Natural killer cell (primary cell): Measurements from ENCODE around the gene TOM1. TPM values are rescaled to one million over a fixed set of nuclear protein-coding genes. Genes with fewer than 3 reads are reported as not detected.

Experiments used
- ATAC-seq, 3 donors: fragments of 150-1000 bp in 2 of 3; fragments of 200-7000 bp in 1 of 3; cut with Tn5 transposase; 1 replicate in 1 of 3; 2 replicates in 2 of 3; pipeline ENCODE4 v1.10.0; 2021; ENCODE audit warnings: mild to moderate bottlenecking in 2 of 3, moderate library complexity in 2 of 3
- DNase-seq, 2 donors: peaks; one replicate each; pipeline versions ENCODE4 v3.0.0 to v3.0.0-alpha.2; 2013 to 2021; ENCODE audit warnings: mixed read lengths in 1 of 2
- H3K27ac ChIP-seq: one replicate; pipeline ENCODE4 v1.5.1; 2013; ENCODE audit warnings: mild to moderate bottlenecking, low read length
- H3K27me3 ChIP-seq: one replicate; pipeline ENCODE4 v1.6.1; 2013; ENCODE audit warnings: low read length; ENCODE audit not compliant: control insufficient read depth, insufficient read depth
- H3K36me3 ChIP-seq: one replicate; pipeline ENCODE4 v1.6.1; 2013; ENCODE audit warnings: low read length; ENCODE audit not compliant: control insufficient read depth, insufficient read depth
- H3K4me1 ChIP-seq: one replicate; pipeline ENCODE4 v1.6.1; 2013; ENCODE audit warnings: low read length; ENCODE audit not compliant: control insufficient read depth, insufficient read depth
- H3K4me3 ChIP-seq: one replicate; pipeline ENCODE4 v1.5.1; 2013; ENCODE audit warnings: low read length
- H3K9me3 ChIP-seq: one replicate; pipeline ENCODE4 v1.6.1; 2013; ENCODE audit warnings: low read length; ENCODE audit not compliant: control insufficient read depth, insufficient read depth
- H3K27ac Mint-ChIP-seq, 2 donors: one replicate each; pipeline ENCODE4 v1.8.0; 2022; ENCODE audit warnings: mild to moderate bottlenecking in 2 of 2, mixed read lengths in 2 of 2, moderate library complexity in 1 of 2
- H3K27me3 Mint-ChIP-seq, 2 donors: one replicate each; pipeline ENCODE4 v1.8.0; 2022; ENCODE audit warnings: low read depth in 2 of 2, mixed read lengths in 2 of 2
- H3K36me3 Mint-ChIP-seq: one replicate; pipeline ENCODE4 v1.8.0; 2022; ENCODE audit warnings: mixed read lengths
- H3K4me1 Mint-ChIP-seq, 2 donors: one replicate each; pipeline ENCODE4 v1.8.0; 2022; ENCODE audit warnings: mixed read lengths in 2 of 2
- H3K4me3 Mint-ChIP-seq: one replicate; pipeline ENCODE4 v1.8.0; 2022; ENCODE audit warnings: mild to moderate bottlenecking, moderate library complexity, mixed read lengths
- H3K9me3 Mint-ChIP-seq, 2 donors: one replicate each; pipeline ENCODE4 v1.8.0; 2022; ENCODE audit warnings: mixed read lengths in 2 of 2
- WGBS: methylation state at CpG from one replicate; pipeline ENCODE4 v1.1.7; 2013; ENCODE audit warnings: missing lambda C conversion rate; ENCODE audit not compliant: insufficient coverage; 5-methylcytosine and 5-hydroxymethylcytosine counted together
- intact Hi-C: fragments of 100-400 bp; cut with micrococcal nuclease; formaldehyde crosslinking; loops from one replicate; pipeline ENCODE4 v1.14.2; 2022
- total RNA-seq, 4 donors: library from RNA; stranded (reverse); fragments of 120-200 nt in 1 of 4; gene quantifications; one replicate each; pipeline versions ENCODE4 v1.2.3 to v1.2.4, GENCODE V29; 2013 to 2022
- TF ChIP-seq, protein P1 (sequence below): fragments of 200-600 bp; IDR thresholded peaks from one replicate; pipeline ENCODE4 v1.8.0; 2022; ENCODE audit warnings: antibody characterized with exemption

The TOM1 gene
- total RNA-seq, 3 donors from 2014 or later (not counting 1 experiment from before 2014, with no cell fraction given) = 102 to 132 (median 107) TPM

DNA sequence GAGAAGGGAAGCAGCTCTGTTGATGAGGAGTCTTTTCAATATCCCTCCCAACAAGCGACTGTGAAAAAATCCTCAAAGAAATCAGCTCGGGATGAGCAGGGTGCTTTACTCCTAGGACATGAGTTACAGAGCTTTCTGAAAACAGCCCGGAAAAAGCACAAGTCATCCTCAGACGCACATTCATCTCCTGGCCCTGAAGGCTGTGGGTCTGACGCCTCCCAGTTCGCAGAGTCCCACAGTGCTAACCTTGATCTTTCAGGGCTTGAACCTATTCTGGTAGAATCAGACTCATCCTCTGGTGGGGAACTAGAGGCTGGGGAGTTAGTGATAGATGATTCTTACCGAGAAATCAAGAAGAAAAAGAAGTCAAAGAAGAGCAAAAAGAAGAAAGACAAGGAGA is 34.7 kb upstream of the TOM1 start:
- Histone ChIP-seq H3K9me3 (no peaks in the 10 kb centered on the region), H3K36me3 (peaks cover 58% of the 10 kb centered on the region), H3K27me3 (no peaks in the 10 kb centered on the region), H3K27ac (no peak overlapping the region), H3K4me3 (no peak overlapping the region), H3K4me1 (no peaks in the 10 kb centered on the region)
- no peak overlapping the region for H3K4me3 Mint-ChIP-seq
- ATAC-seq (no peak), DNase-seq (no peak)
- 96% methylated on average over 7 of the region's 7 CpGs for WGBS
- intact Hi-C loops = no loop called here
- H3K27ac Mint-ChIP-seq = no peak overlapping the region
- peaks cover 6 to 10% of the 10 kb centered on the region in 2 donors for H3K4me1 Mint-ChIP-seq
- no peaks in the 10 kb centered on the region for H3K27me3 Mint-ChIP-seq
- TF ChIP-seq, protein P1, sequence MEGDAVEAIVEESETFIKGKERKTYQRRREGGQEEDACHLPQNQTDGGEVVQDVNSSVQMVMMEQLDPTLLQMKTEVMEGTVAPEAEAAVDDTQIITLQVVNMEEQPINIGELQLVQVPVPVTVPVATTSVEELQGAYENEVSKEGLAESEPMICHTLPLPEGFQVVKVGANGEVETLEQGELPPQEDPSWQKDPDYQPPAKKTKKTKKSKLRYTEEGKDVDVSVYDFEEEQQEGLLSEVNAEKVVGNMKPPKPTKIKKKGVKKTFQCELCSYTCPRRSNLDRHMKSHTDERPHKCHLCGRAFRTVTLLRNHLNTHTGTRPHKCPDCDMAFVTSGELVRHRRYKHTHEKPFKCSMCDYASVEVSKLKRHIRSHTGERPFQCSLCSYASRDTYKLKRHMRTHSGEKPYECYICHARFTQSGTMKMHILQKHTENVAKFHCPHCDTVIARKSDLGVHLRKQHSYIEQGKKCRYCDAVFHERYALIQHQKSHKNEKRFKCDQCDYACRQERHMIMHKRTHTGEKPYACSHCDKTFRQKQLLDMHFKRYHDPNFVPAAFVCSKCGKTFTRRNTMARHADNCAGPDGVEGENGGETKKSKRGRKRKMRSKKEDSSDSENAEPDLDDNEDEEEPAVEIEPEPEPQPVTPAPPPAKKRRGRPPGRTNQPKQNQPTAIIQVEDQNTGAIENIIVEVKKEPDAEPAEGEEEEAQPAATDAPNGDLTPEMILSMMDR = no peak
- no peaks in the 10 kb centered on the region for H3K9me3 Mint-ChIP-seq
- H3K36me3 Mint-ChIP-seq = peaks cover 27% of the 10 kb centered on the region

DNA sequence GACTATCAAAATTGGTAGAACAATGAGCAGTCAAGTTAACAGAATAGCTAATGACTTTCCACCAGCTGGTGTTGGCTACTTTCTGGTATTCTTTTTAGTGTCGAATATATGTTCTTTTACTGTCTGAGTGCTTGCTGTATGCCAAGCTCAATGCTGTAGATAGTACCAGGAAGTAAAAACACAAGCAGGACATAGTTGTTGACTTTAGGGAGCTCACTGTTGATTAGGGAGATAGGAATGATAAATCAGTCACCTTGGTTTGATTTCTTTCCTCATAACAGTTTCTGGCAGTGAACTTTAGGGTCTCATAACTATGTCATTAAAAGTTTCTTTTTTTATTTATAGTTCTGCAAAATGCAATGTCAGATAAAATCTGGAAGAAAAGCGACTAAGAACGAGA is 33.4 kb upstream of the TOM1 start:
- H3K4me1 ChIP-seq = no peaks in the 10 kb centered on the region
- Mint-ChIP-seq H3K4me3 (no peak overlapping the region), H3K4me1 (peaks cover 6 to 10% of the 10 kb centered on the region in 2 donors), H3K27me3 (no peaks in the 10 kb centered on the region), H3K27ac (no peak overlapping the region), H3K36me3 (peaks cover 27% of the 10 kb centered on the region), H3K9me3 (no peaks in the 10 kb centered on the region)
- H3K9me3 ChIP-seq = no peaks in the 10 kb centered on the region
- H3K27me3 ChIP-seq = no peaks in the 10 kb centered on the region
- intact Hi-C loops = no loop called here
- 96% methylated on average over 3 of the region's 3 CpGs for WGBS
- no peak for DNase-seq
- no peak for ATAC-seq
- H3K36me3 ChIP-seq = peaks cover 58% of the 10 kb centered on the region
- TF ChIP-seq, protein P1 = no peak
- no peak overlapping the region for H3K4me3 ChIP-seq
- no peak overlapping the region for H3K27ac ChIP-seq

DNA sequence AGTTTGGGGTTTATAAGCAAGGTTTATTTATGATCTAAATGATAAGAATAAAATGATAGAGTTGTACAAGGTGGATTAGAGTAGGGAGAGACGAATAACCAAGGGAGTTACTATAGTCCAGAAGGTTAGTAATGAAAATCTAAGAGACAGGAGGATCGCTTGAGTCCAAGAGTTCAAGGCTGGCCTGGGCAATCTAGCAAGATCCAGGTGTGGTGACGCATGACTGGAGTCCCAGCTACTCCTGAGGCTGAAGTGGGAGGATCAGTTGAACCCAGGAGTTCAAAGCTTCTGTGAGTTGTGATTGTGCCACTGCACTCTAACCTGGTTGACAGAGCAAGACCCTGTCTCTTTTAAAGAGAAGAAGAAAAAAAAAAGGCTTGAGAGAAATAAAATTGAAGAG is 30.1 kb upstream of the TOM1 start:
- peaks cover 22% of the 10 kb centered on the region for H3K36me3 Mint-ChIP-seq
- H3K4me3 ChIP-seq = no peak overlapping the region
- ATAC-seq (no peak), DNase-seq (no peak)
- no peaks in the 10 kb centered on the region for H3K9me3 ChIP-seq
- H3K4me1 ChIP-seq = no peaks in the 10 kb centered on the region
- no peaks in the 10 kb centered on the region for H3K9me3 Mint-ChIP-seq
- intact Hi-C loops = no loop called here
- no peak overlapping the region for H3K27ac ChIP-seq
- WGBS = 98% methylated on average over 3 of the region's 3 CpGs
- H3K4me1 Mint-ChIP-seq = peaks cover 6 to 16% of the 10 kb centered on the region in 2 donors
- H3K36me3 ChIP-seq = peaks cover 46% of the 10 kb centered on the region
- no peaks in the 10 kb centered on the region for H3K27me3 ChIP-seq
- no peak overlapping the region for H3K27ac Mint-ChIP-seq
- TF ChIP-seq, protein P1 = no peak
- no peaks in the 10 kb centered on the region for H3K27me3 Mint-ChIP-seq
- H3K4me3 Mint-ChIP-seq = no peak overlapping the region

- no peak overlapping the region for H3K27ac Mint-ChIP-seq
- TF ChIP-seq, protein P1 = no peak
- no peaks in the 10 kb centered on the region for H3K9me3 Mint-ChIP-seq
- H3K27me3 Mint-ChIP-seq = no peaks in the 10 kb centered on the region
- ATAC-seq = no peak
- 91% methylated on average over 7 of the region's 8 CpGs for WGBS
- intact Hi-C loops = no loop called here
- Histone ChIP-seq H3K9me3 (no peaks in the 10 kb centered on the region), H3K27ac (no peak overlapping the region), H3K4me3 (no peak overlapping the region), H3K4me1 (no peaks in the 10 kb centered on the region), H3K36me3 (peaks cover 12% of the 10 kb centered on the region), H3K27me3 (no peaks in the 10 kb centered on the region)
- H3K4me1 Mint-ChIP-seq = peaks cover 0 to 18% of the 10 kb centered on the region in 2 donors
- DNase-seq = peak in 1 of 2 donors; percentile 24
- H3K4me3 Mint-ChIP-seq = no peak overlapping the region
- H3K36me3 Mint-ChIP-seq = no peaks in the 10 kb centered on the region
Observed at GRCh38 chr22:35274154-35274871, 25.4 kb upstream of the TOM1 start.
